GM19035 (cell line): ENCODE data around the gene RPS6KA3.

Experiments used
- ATAC-seq: cut with Tn5 transposase; IDR thresholded peaks from one replicate; pipeline ENCODE4 v1.9.1; 2021; ENCODE audit not compliant: unreplicated experiment

RPS6KA3 gene

DNA sequence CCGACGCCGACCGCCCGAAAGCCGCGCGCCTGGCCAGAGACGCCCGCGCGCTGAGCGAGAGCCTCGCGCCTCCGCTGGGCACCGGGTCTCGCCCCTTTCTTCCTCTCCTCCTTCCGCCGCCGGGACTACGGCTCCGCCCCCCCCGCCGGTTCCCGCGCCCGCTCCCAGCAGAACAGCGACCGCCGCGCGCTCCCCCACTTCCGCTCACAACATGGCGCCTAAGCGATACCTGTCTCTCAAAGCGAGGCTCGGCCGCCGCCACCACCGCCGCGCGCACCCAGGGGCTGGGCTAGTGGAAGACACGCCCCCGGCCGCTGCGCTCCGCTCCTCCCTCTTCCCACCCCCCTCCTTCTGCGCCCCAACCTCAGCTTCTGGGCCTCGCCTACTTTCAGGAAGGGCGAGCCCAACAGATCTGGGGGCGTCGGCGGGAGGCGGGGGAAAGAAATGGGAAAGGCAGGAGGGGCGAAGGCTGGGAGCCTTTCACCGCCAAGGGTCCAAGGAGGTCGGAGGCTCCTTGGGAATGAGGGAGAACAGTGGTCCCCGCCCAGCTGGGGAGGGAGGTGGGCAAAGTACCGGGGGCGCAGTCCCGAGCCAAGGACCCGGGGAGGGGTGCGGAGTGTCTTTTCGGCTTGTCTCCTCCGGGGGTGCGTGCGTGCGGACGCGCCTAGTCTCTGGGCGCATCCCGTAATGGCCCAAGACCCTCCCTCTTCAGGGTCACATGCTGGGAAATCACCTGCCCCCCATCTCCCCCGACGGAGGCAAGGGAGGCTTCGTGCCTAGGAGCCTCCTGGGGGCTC, at the start of gene RPS6KA3:
Gene RPS6KA3 (minus strand): TSS at position 100 of the 797 bp plus-strand sequence. CDS start 277 bp downstream, outside the sequence.
- peak; percentile 87 for ATAC-seq

- ATAC-seq: no peak
Measured at GRCh38 chrX:20315140-20315539, 48.4 kb upstream of the RPS6KA3 start.

DNA sequence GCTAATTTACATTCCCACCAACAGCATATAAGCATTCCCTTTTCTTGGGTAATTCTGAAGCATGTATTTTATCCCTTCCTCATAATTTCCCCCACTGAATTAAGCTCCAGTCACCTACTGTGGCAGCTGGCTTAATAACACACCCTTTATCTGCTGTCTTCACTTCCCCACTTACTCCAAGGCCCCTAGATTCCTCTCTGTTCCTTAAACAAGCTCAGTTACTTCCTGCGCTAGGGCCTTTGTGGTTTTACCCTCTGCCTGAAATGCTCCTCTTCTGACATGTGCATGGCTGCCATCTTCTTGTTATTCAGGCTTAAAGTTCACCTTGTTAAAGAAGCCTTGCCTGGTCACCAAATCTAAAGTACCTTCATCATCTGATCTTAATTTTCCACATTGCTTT, 47.2 kb upstream of the RPS6KA3 start:
- no peak for ATAC-seq

- no peak for ATAC-seq
Measured at GRCh38 chrX:20312018-20312417, 45.3 kb upstream of the RPS6KA3 start.

GRCh38 chrX:20311505-20311904, 44.8 kb upstream of the RPS6KA3 start:
- no peak for ATAC-seq

- ATAC-seq: no peak
Measured at GRCh38 chrX:20309806-20310205, 43.1 kb upstream of the RPS6KA3 start.

- ATAC-seq: no peak
Measured at GRCh38 chrX:20306668-20307067, 40.0 kb upstream of the RPS6KA3 start.

- ATAC-seq: no peak
Measured at GRCh38 chrX:20300822-20301221, 34.1 kb upstream of the RPS6KA3 start.

DNA sequence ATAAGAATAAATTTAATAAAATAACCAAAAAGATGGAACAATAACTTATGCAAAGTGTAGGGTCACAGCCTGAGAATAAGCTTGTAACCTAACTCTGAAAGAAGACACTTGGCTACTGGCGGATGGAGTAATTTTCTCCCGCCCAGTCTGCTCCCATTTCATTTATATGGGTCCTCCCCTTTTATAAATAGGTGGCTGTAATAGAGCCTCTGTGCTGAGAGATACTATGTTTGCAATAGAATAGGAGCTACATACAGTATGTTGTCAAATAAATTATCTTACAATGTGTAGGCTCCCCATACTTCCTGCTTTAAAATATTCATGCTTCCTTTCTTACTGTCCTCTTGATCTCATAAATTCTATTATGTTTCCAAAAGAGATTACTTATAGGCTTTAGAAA, 28.2 kb upstream of the RPS6KA3 start:
- no peak for ATAC-seq

DNA sequence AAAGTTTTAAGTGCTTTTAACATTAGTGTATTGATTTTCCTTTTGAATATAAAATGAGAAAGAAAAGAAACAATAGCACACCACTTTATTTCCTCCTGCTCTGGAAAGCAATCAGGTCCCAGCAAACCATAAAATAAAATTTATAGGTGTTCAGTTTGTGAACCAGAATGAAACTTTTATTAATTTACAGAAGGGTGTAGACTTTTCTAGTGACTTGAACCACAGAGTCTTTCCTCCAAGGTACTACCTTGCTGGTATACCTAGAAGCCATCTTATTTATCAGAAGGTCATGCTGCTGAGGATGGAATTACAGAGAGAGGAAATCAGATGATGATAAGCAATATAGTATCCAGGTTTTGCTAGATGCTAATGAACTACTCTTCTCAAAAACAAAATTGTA, 27.6 kb upstream of the RPS6KA3 start:
- no peak for ATAC-seq

- no peak for ATAC-seq
Measured at GRCh38 chrX:20285511-20285910, 18.8 kb upstream of the RPS6KA3 start.

DNA sequence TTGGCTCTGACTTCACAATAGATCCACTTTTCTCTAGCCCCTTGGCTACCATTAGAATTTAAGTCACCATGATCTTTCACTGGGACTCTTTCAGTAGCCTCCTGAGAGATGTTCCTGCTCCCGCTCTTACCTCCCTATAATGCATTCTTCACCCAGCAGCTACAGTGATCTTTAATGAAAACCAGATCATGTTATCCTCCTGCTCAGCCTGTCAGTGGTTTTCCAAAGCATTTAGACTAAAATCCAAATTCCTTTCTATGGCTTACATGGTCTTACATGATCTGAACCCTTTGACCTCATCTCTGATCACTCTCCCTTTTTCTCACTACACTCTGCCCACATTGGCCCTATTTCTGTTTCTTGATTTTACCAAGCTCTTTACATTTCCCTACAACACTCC, 18.3 kb upstream of the RPS6KA3 start:
- ATAC-seq: no peak

DNA sequence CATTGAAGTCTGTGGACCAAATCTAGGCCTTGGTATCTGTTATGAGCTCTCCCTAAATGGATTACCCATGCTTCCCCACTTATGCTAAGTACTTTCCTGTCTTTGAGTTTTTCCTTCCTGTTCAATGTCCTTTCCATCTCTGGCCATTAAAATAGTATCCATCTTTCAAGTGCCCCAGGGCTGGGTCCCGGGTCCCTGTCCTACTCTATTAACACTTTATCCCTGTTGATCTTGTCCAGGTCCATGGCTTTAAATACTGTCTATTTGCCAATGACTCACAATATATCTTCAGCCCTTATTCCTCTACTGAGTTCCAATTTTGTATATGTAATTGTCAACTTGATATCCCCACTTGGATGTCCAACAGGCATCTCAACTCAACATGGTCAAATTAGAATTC, 17.7 kb upstream of the RPS6KA3 start:
- no peak for ATAC-seq

GRCh38 chrX:20280938-20281337, 14.2 kb upstream of the RPS6KA3 start:
- ATAC-seq: no peak

GRCh38 chrX:20274121-20274520, 7.4 kb upstream of the RPS6KA3 start:
- ATAC-seq: no peak

DNA sequence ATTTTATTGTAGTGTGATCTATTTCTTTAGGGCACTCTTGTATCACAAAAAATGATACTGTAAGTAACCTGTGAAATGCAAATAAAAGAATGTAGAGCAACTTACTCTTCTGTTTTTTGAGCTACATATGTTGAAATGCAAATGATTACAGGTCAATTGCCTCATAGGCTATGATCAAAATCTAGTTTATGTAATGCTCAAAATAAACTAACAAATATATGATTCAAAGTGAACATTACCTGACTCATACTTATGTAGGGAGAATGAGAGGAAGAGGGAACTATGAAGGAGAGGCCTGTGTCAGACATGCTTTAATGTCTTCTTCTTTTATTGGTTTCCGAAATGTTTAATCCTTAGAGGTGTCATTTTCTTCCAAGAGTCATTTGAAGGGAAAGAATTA, 5.0 kb upstream of the RPS6KA3 start:
- ATAC-seq: no peak

DNA sequence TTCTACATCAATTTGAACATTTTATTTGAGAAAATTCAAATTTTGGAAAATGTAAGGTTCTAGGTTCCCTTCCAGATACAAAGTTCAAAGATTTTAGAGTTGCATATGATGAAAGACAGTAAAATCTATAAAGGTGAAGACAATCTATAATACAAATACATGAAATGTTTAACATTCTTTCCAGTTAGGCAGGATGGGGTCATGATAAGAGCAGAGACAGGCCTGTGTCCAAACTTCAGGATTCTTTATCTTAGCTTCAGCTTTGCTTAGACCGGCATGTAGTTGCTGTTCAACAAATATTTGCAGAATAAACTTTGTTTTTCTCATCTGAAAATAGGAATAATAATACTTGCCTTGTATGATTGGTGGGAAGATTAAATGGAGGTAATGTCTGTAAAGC, 4.5 kb upstream of the RPS6KA3 start:
- no peak for ATAC-seq

GRCh38 chrX:20270562-20270890, 3.8 kb upstream of the RPS6KA3 start:
- no peak for ATAC-seq

DNA sequence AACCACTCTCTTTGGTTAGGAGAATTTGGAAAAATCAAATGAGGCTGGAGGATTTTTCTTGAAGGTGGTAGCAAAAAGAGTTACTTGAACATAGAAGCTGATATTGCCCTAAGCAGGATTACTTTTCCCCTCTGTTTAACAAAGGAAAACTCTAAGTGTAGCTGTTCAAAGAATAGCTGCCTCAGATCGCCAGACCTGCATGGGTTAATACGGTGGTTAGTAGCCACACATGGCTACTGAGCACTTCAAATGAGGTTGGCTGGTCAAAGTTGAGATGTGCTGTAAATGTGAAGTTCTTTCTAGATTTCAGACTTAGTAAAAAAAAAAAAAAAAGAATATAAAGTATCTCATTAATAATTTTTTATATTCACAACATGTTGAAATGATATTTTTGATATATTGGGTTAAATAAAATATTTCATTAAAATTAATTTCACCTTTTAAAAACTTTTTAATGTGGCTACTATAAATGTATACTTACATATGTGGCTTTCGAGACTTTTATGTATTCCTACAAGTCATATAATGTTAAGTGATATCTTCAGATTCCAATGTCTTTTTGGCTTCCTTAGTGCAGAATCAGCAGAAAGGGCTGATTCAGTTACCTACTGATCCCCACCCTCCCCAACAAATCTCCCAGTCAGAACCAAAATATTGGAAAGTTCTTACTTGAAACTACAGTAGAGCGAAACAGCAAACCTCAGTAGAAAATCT, 3.3 kb upstream of the RPS6KA3 start:
- no peak for ATAC-seq

DNA sequence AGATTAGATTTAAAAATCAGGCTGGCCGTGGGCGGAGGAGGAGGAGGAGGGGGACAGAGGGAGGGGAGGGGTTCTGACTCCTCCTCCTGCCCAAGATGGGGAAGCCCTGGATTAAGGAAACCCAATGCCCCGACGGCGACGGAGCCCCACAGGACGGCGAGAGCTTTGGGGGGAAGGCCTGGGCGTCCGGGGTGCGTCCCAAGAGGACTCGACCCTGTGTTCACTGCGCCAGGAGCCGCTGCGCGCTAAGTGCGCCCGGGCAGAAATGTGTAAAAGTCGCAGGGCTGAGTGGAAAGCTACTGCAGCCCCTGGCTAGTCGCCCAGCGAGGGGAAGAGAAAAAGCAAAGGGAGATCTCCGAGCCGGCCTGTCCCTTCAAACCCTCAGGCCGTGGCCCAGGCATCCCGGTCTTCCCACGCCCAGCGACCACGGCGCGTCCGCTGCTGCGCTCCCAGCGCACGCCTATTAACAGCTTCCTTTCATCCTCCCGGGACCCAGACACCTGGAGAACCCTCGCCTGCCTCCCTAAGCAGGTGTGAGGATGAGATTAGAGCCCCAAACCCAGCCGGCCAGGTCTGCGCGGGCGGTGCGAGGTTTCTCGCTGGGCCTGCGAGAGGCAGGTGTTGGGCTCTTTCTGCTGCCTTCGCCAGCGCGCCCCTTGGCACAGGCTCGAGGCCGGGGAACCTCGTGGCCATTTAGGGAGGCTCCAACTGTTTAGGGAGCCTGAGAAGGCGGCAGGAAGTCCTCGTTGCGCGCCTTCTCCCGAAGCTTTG, 1.4 kb upstream of the RPS6KA3 start:
- no peak for ATAC-seq

- ATAC-seq: no peak
Measured at GRCh38 chrX:20267607-20267930, 860 bp upstream of the RPS6KA3 start.
